B cell (primary cell): ENCODE results near the gene RNF152. TPM values are rescaled to one million over a fixed set of nuclear protein-coding genes. Genes with fewer than 3 reads are reported as not detected.

ENCODE experiments used
- ATAC-seq: fragments of 200-7000 bp; cut with Tn5 transposase; one replicate; pipeline ENCODE4 v1.10.0; 2021; ENCODE audit warnings: low read depth, mild to moderate bottlenecking, moderate number of reproducible peaks, moderate library complexity
- CTCF ChIA-PET: fragments of 350-600 bp; sonication (Branson Sonifier 250); formaldehyde crosslinking; loops from one replicate; lab custom pipeline; 2021; ENCODE audit warnings: antibody characterized with exemption, inconsistent platforms; lab: Charles Lee
- POLR2A ChIA-PET: fragments of 350-600 bp; sonication (Branson Sonifier 250); formaldehyde crosslinking; loops from one replicate; lab custom pipeline; 2021; ENCODE audit warnings: antibody characterized with exemption; lab: Charles Lee
- DNase-seq: peaks from one replicate; pipeline ENCODE4 v3.0.0; 2013
- H2AFZ ChIP-seq: 2 replicates; pipeline ENCODE4 v1.6.1; 2012; ENCODE audit warnings: mild to moderate bottlenecking, low read depth, low read length; ENCODE audit not compliant: insufficient read depth, poor library complexity, severe bottlenecking
- H3K27ac ChIP-seq, 2 donors: 1 replicate in 1 of 2; 2 replicates in 1 of 2; pipeline ENCODE4 v1.5.1; 2012 to 2013; ENCODE audit warnings: low read length in 2 of 2, mild to moderate bottlenecking in 2 of 2, moderate library complexity in 1 of 2
- H3K27me3 ChIP-seq, 4 experiments: fragments of 200-600 bp in 1 of 4; sonication (generic) in 1 of 4; replicated peaks in 1 of 4; 1 replicate in 2 of 4; 2 replicates in 2 of 4; pipeline versions ENCODE4 v1.6.1 to v1.7.0; 2013 to 2016; ENCODE audit warnings: low read length in 3 of 4, mild to moderate bottlenecking in 2 of 4, mixed read lengths in 1 of 4, moderate library complexity in 1 of 4; ENCODE audit not compliant: insufficient read depth in 4 of 4, control insufficient read depth in 3 of 4; ENCODE audit errors: control extremely low read depth in 1 of 4
- H3K36me3 ChIP-seq, 2 experiments: replicated peaks in 1 of 2; 1 replicate in 1 of 2; 2 replicates in 1 of 2; pipeline versions ENCODE4 v1.6.1 to v1.7.1; 2013; ENCODE audit warnings: low read length in 1 of 2; ENCODE audit not compliant: insufficient read depth in 2 of 2, control insufficient read depth in 1 of 2; ENCODE audit errors: control extremely low read depth in 1 of 2, extremely low read depth in 1 of 2
- H3K4me1 ChIP-seq, 2 donors: fragments of 200-600 bp in 1 of 2; sonication (generic) in 1 of 2; 1 replicate in 1 of 2; 2 replicates in 1 of 2; pipeline versions ENCODE4 v1.5.1 to v1.6.1; 2013 to 2017; ENCODE audit warnings: low read length in 2 of 2; ENCODE audit not compliant: control insufficient read depth in 2 of 2, insufficient read depth in 2 of 2
- H3K4me2 ChIP-seq: replicated peaks from 2 replicates; pipeline ENCODE3; 2012; ENCODE audit warnings: mild to moderate bottlenecking, low read depth, low read length; ENCODE audit not compliant: poor library complexity, severe bottlenecking
- H3K4me3 ChIP-seq, 5 experiments: fragments of 200-600 bp in 1 of 5; sonication (generic) in 1 of 5; 1 replicate in 3 of 5; 2 replicates in 2 of 5; pipeline versions ENCODE4 v1.5.1 to v1.7.0; 2011 to 2016; ENCODE audit warnings: low read length in 4 of 5, mild to moderate bottlenecking in 4 of 5, low read depth in 2 of 5, control low read depth in 1 of 5, moderate library complexity in 1 of 5; ENCODE audit not compliant: insufficient read depth in 1 of 5; ENCODE audit errors: control extremely low read depth in 1 of 5, extremely low read depth in 1 of 5
- H3K79me2 ChIP-seq: fragments of 200-600 bp; sonication (generic); one replicate; pipeline ENCODE4 v1.6.0; 2016; ENCODE audit warnings: low read length; ENCODE audit not compliant: control insufficient read depth, insufficient read depth
- H3K9ac ChIP-seq: fragments of 200-600 bp; sonication (generic); 2 replicates; pipeline ENCODE4 v1.6.1; 2017; ENCODE audit warnings: mild to moderate bottlenecking, low read length, moderate library complexity
- H3K9me3 ChIP-seq, 3 donors: one replicate each; pipeline versions ENCODE4 v1.6.1 to v1.7.1; 2013; ENCODE audit warnings: low read length in 2 of 3; ENCODE audit not compliant: control insufficient read depth in 2 of 3, insufficient read depth in 1 of 3; ENCODE audit errors: control extremely low read depth in 1 of 3
- H4K20me1 ChIP-seq: 2 replicates; pipeline ENCODE4 v1.6.0; 2012; ENCODE audit warnings: mild to moderate bottlenecking, low read length; ENCODE audit not compliant: insufficient read depth, control insufficient read depth, poor library complexity, severe bottlenecking
- H3K27ac Mint-ChIP-seq: one replicate; pipeline ENCODE4 v1.8.0; 2021; ENCODE audit warnings: mixed read lengths
- H3K27me3 Mint-ChIP-seq: one replicate; pipeline ENCODE4 v1.8.0; 2021; ENCODE audit warnings: mixed read lengths
- H3K4me1 Mint-ChIP-seq: one replicate; pipeline ENCODE4 v1.8.0; 2021; ENCODE audit warnings: mixed read lengths
- H3K4me3 Mint-ChIP-seq: one replicate; pipeline ENCODE4 v1.8.0; 2021; ENCODE audit warnings: mixed read lengths
- H3K9me3 Mint-ChIP-seq: one replicate; pipeline ENCODE4 v1.8.0; 2022; ENCODE audit warnings: mixed read lengths; ENCODE audit not compliant: insufficient read depth
- EZH2 ChIP-seq: IDR thresholded peaks from 2 replicates; pipeline ENCODE4 v1.6.1; 2012; ENCODE audit warnings: borderline replicate concordance, low read depth, mild to moderate bottlenecking, moderate library complexity, low read length; ENCODE audit not compliant: insufficient read depth, poor library complexity, severe bottlenecking
- WGBS: methylation state at CpG from one replicate; pipeline ENCODE4 v1.1.5; 2013; ENCODE audit warnings: missing lambda C conversion rate; ENCODE audit not compliant: insufficient coverage; 5-methylcytosine and 5-hydroxymethylcytosine counted together
- intact Hi-C: fragments of 100-400 bp; cut with micrococcal nuclease; formaldehyde crosslinking; loops from one replicate; pipeline ENCODE4 v1.10.0; 2022
- polyA plus RNA-seq: library from polyadenylated mRNA; depleted of rRNA; stranded (reverse); fragments of >200 nt; gene quantifications from 2 replicates; pipeline ENCODE4 v1.2.3, GENCODE V29; 2012
- total RNA-seq, 2 donors: library from RNA; stranded (reverse); fragments of 120-200 nt in 1 of 2; gene quantifications; 1 replicate in 1 of 2; 2 replicates in 1 of 2; pipeline versions ENCODE4 v1.2.3 to v1.2.4, GENCODE V29; 2013 to 2022
- TF ChIP-seq, protein P1 (sequence below): fragments of 200-600 bp; IDR thresholded peaks from one replicate; pipeline ENCODE4 v1.8.0; 2022; ENCODE audit warnings: antibody characterized with exemption, mild to moderate bottlenecking

Gene RNF152
- total and polyA plus RNA-seq, 2 donors (not counting 1 experiment from before 2014, with no cell fraction given) = 0.49 TPM; not detected in 1

DNA sequence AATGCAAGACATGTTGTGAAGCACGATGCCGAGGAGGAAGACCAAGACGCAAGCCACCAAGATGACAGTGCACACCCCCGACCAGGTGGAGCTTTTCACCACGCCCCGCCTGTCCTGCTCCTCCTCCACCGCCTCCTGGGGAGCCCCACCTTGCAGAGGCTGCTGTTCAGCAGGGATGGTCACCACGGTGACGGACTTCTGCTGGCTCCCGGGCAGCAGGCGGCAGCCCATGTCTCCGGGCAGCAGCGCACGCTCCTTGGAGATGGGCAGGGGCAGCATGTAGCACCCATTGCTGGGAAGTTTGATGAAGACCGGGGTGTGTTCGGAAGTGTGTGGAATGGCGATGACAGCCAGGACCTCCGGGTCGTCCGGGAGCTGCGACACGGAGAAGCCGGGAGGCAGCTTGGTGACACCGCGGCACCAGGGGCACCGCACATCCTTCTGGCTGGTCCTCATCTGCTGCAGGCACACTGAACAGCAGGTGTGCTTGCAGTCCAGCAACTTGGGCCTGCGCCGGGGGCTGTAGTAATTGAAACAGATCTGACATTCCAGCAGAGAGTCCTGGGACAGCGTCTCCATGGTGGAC lies 76.8 kb downstream of the RNF152 start:
- DNase-seq (no peak), ATAC-seq (no peak)
- Histone ChIP-seq H3K9me3 (peaks cover 0 to 1% (median 0%) of the 10 kb centered on the region in 3 donors), H4K20me1 (no peaks in the 10 kb centered on the region), H2AFZ (no peak overlapping the region), H3K27me3 (no peaks in the 10 kb centered on the region), H3K9ac (no peak overlapping the region), H3K4me2 (no peak overlapping the region), H3K27ac (no peak overlapping the region), H3K4me3 (no peak overlapping the region), H3K79me2 (no peaks in the 10 kb centered on the region), H3K36me3 (no peaks in the 10 kb centered on the region), H3K4me1 (no peaks in the 10 kb centered on the region)
- Mint-ChIP-seq H3K4me3 (no peak overlapping the region), H3K27ac (no peak overlapping the region), H3K4me1 (no peaks in the 10 kb centered on the region), H3K9me3 (no peaks in the 10 kb centered on the region), H3K27me3 (peaks cover 3% of the 10 kb centered on the region)
- CTCF ChIA-PET = no interaction called here
- intact Hi-C loops = no loop called here
- 95% methylated on average over 29 of the region's 29 CpGs for WGBS
- TF ChIP-seq, protein P1, sequence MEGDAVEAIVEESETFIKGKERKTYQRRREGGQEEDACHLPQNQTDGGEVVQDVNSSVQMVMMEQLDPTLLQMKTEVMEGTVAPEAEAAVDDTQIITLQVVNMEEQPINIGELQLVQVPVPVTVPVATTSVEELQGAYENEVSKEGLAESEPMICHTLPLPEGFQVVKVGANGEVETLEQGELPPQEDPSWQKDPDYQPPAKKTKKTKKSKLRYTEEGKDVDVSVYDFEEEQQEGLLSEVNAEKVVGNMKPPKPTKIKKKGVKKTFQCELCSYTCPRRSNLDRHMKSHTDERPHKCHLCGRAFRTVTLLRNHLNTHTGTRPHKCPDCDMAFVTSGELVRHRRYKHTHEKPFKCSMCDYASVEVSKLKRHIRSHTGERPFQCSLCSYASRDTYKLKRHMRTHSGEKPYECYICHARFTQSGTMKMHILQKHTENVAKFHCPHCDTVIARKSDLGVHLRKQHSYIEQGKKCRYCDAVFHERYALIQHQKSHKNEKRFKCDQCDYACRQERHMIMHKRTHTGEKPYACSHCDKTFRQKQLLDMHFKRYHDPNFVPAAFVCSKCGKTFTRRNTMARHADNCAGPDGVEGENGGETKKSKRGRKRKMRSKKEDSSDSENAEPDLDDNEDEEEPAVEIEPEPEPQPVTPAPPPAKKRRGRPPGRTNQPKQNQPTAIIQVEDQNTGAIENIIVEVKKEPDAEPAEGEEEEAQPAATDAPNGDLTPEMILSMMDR = no peak
- no peak for TF ChIP-seq EZH2
- POLR2A ChIA-PET = no interaction called here

DNA sequence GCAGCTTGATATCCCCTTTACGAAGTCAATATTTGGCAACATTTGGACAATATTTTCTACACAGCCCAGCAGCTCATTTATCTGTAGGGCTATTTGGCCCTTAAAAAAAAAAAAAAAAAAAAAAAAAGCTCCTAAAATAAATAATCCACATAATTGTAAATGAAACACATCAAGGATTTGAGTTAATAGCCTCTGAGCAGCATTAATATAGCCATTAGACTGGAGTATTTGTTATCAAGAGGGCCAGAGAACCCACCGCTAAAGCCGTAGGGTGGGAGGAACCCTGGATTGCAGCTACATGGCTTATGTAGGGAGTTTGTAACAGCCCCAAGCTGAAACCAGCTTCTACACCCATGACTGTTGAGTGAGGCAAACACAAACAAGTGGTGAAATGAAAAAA lies 84.5 kb downstream of the RNF152 start:
- intact Hi-C loops = no loop called here
- Histone ChIP-seq H3K4me3 (no peak overlapping the region), H3K36me3 (no peaks in the 10 kb centered on the region), H3K27me3 (no peaks in the 10 kb centered on the region), H3K79me2 (no peaks in the 10 kb centered on the region), H2AFZ (no peak overlapping the region), H3K9ac (no peak overlapping the region), H4K20me1 (no peaks in the 10 kb centered on the region), H3K27ac (no peak overlapping the region), H3K4me1 (no peaks in the 10 kb centered on the region), H3K9me3 (peaks cover 0 to 1% (median 0%) of the 10 kb centered on the region in 3 donors), H3K4me2 (no peak overlapping the region)
- no peak overlapping the region for H3K4me3 Mint-ChIP-seq
- ChIA-PET CTCF (no interaction called here), POLR2A (no interaction called here)
- no peaks in the 10 kb centered on the region for H3K4me1 Mint-ChIP-seq
- WGBS = 100% methylated on average over 1 of the region's 3 CpGs
- DNase-seq = no peak
- ATAC-seq = no peak
- TF ChIP-seq, protein P1 = no peak
- no peak for TF ChIP-seq EZH2
- H3K27ac Mint-ChIP-seq = no peak overlapping the region
- no peaks in the 10 kb centered on the region for H3K9me3 Mint-ChIP-seq
- H3K27me3 Mint-ChIP-seq = peaks cover 9% of the 10 kb centered on the region
